ENCODE data around the gene ACTRT3.

DNA sequence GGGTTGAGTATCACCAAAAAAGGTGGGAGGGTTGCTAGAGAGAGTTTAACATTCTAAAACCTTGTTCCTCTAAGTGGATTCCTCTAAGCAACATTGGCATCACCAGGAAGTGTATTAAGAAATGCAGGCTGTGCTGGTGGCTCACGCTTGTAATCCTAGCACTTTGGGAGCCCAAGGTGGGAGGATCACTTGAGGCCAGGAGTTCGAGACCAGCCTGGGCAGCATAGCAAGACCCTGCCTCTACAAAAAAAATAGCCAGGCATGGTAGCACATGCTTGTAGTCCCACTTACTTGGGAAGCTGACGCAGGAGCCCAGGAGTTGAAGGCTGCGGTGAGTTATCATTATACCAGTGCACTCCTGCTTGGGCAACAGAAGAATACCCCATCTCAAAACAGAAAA lies 8.5 kb upstream of the ACTRT3 start:
- no peak for TF ChIP-seq REST (IDR thresholded peaks at IDR 0.05; ENCODE audit: insufficient read depth in 1 of 2, low read depth in 2 of 2, low read length in 1 of 2)
- no peak for TF ChIP-seq CTCF (IDR thresholded peaks at IDR 0.05)
- TF ChIP-seq POLR2AphosphoS5 (IDR thresholded peaks at IDR 0.05; ENCODE audit: low read depth, low read length) = no peak
- no peak for TF ChIP-seq TCF7L2 (IDR thresholded peaks at IDR 0.05; ENCODE audit: low read depth, low read length)
- no peak for TF ChIP-seq SIN3A (IDR thresholded peaks at IDR 0.05; ENCODE audit: borderline replicate concordance, insufficient read depth, low read depth, low read length)
